HCT116 (cell line): ENCODE data around the gene CMC1. TPM values are rescaled to one million over a fixed set of nuclear protein-coding genes. Genes with fewer than 3 reads are reported as not detected.

Experiments used
- ATAC-seq: fragments of 200-7000 bp; cut with Tn5 transposase; 2 replicates; pipeline ENCODE4 v1.9.1; 2020; ENCODE audit warnings: mild to moderate bottlenecking, moderate library complexity
- BruUV-seq: library from RNA; stranded (reverse); fragments of 400-500 nt; replicated peaks from 2 replicates; lab custom pipeline; 2021; lab: Mats Ljungman, UMichigan
- CTCF ChIA-PET: fragments of 300-600 bp; sonication (Branson Sonifier 250); formaldehyde crosslinking; loops from one replicate; lab custom pipeline; 2021; ENCODE audit warnings: antibody characterized with exemption; lab: Charles Lee
- POLR2A ChIA-PET: fragments of 300-600, 350-600 bp; sonication (Branson Sonifier 250); formaldehyde crosslinking; loops from one replicate; lab custom pipeline; 2021; ENCODE audit warnings: antibody characterized with exemption; lab: Charles Lee
- RAD21 ChIA-PET, 2 experiments: fragments of 300-600 bp; sonication (Branson Sonifier 250); formaldehyde crosslinking; loops; one replicate each; lab custom pipeline; 2023; ENCODE audit warnings: low total read pairs in 2 of 2; ENCODE audit not compliant: uncharacterized antibody in 2 of 2, unreplicated experiment in 2 of 2, low non-redundant PET in 1 of 2; lab: Charles Lee
- DNase-seq: peaks from one replicate; pipeline ENCODE4 v3.0.0-alpha.2; 2010; ENCODE audit warnings: low read depth, low spot score
- H2AFZ ChIP-seq: fragments of 200-600 bp; shearing (Covaris generic), sonication (generic); 2 replicates; pipeline ENCODE4 v1.6.1; 2017; ENCODE audit warnings: low read depth, mixed run types, mixed read lengths, antibody characterized with exemption, low read length; ENCODE audit not compliant: poor library complexity, severe bottlenecking
- H3K27ac ChIP-seq: 2 replicates; pipeline ENCODE4 v1.5.1; 2012; ENCODE audit warnings: low read depth, low read length
- H3K27me3 ChIP-seq: fragments of 200-600 bp; sonication (generic); 2 replicates; pipeline ENCODE4 v1.6.1; 2016; ENCODE audit warnings: mixed run types, low read length, mixed read lengths; ENCODE audit not compliant: insufficient read depth
- H3K36me3 ChIP-seq, 2 experiments: fragments of 200-500 bp in 1 of 2; fragments of 200-600 bp in 1 of 2; sonication (Bioruptor generic) in 1 of 2; sonication (generic) in 1 of 2; 2 replicates each; pipeline versions ENCODE4 v1.5.1 to v1.6.1; 2014 to 2016; ENCODE audit warnings: low read length in 2 of 2, inconsistent platforms in 1 of 2, mixed read lengths in 1 of 2, mixed run types in 1 of 2; ENCODE audit not compliant: insufficient read depth in 2 of 2, control insufficient read depth in 1 of 2
- H3K4me1 ChIP-seq, 2 experiments: fragments of 200-600 bp in 1 of 2; sonication (generic) in 1 of 2; 2 replicates each; pipeline versions ENCODE4 v1.5.1 to v1.6.1; 2012 to 2017; ENCODE audit warnings: low read length in 2 of 2, inconsistent platforms in 1 of 2, mild to moderate bottlenecking in 1 of 2, mixed read lengths in 1 of 2, mixed run types in 1 of 2, moderate library complexity in 1 of 2; ENCODE audit not compliant: insufficient read depth in 2 of 2, control insufficient read depth in 1 of 2
- H3K4me2 ChIP-seq: fragments of 200-600 bp; sonication (generic); 2 replicates; pipeline ENCODE4 v1.6.1; 2017; ENCODE audit warnings: mixed run types, low read length, mixed read lengths
- H3K4me3 ChIP-seq, 2 experiments: fragments of 200-600 bp in 1 of 2; sonication (generic) in 1 of 2; replicated peaks in 1 of 2; 2 replicates each; pipeline ENCODE4 v1.5.1; 2011 to 2016; ENCODE audit warnings: low read length in 2 of 2, control low read depth in 1 of 2, low read depth in 1 of 2, mild to moderate bottlenecking in 1 of 2, mixed read lengths in 1 of 2, mixed run types in 1 of 2
- H3K79me2 ChIP-seq: fragments of 200-600 bp; sonication (generic); 2 replicates; pipeline ENCODE4 v1.6.1; 2017; ENCODE audit warnings: mild to moderate bottlenecking, mixed run types, low read length, moderate library complexity, mixed read lengths; ENCODE audit not compliant: insufficient read depth
- H3K9ac ChIP-seq: fragments of 200-600 bp; sonication (generic); 2 replicates; pipeline ENCODE4 v1.6.1; 2016; ENCODE audit warnings: low read length, mixed read lengths
- H3K9me2 ChIP-seq: fragments of 200-600 bp; sonication (generic), shearing (Covaris generic); 2 replicates; pipeline ENCODE4 v1.6.1; 2017; ENCODE audit warnings: mixed run types, mild to moderate bottlenecking, moderate library complexity; ENCODE audit not compliant: insufficient read depth
- H3K9me3 ChIP-seq, 2 experiments: fragments of 200-500 bp in 1 of 2; fragments of 200-600 bp in 1 of 2; sonication (Bioruptor generic) in 1 of 2; sonication (generic) in 1 of 2; 2 replicates each; pipeline ENCODE4 v1.6.1; 2014 to 2017; ENCODE audit warnings: low read length in 2 of 2, mixed read lengths in 2 of 2, inconsistent platforms in 1 of 2, low read depth in 1 of 2, mild to moderate bottlenecking in 1 of 2, mixed run types in 1 of 2, moderate library complexity in 1 of 2; ENCODE audit not compliant: control insufficient read depth in 1 of 2, insufficient read depth in 1 of 2
- H4K20me1 ChIP-seq: fragments of 200-600 bp; sonication (generic), shearing (Covaris generic); 2 replicates; pipeline ENCODE4 v1.6.1; 2017; ENCODE audit warnings: mixed run types, mild to moderate bottlenecking, moderate library complexity; ENCODE audit not compliant: insufficient read depth
- CTCF ChIP-seq, 3 experiments: fragments of 200-600 bp in 1 of 3; sonication (generic) in 1 of 3; IDR thresholded peaks in 2 of 3; conservative IDR thresholded peaks in 1 of 3; 2 replicates each; pipeline ENCODE4 v1.5.1; 2012 to 2017; ENCODE audit warnings: low read depth in 2 of 3, low read length in 2 of 3, antibody characterized with exemption in 1 of 3, borderline replicate concordance in 1 of 3, control low read depth in 1 of 3, mild to moderate bottlenecking in 1 of 3, mixed read lengths in 1 of 3, mixed run types in 1 of 3, moderate library complexity in 1 of 3; ENCODE audit not compliant: insufficient read depth in 1 of 3
- EZH2phosphoT487 ChIP-seq: fragments of 200-600 bp; IDR thresholded peaks from 2 replicates; pipeline ENCODE4 v1.6.1; 2018; ENCODE audit warnings: antibody characterized with exemption, borderline replicate concordance
- RAD21 ChIP-seq: IDR thresholded peaks from 2 replicates; pipeline ENCODE4 v1.6.1; 2012; ENCODE audit warnings: low read depth, mild to moderate bottlenecking
- SIN3A ChIP-seq: IDR thresholded peaks from 2 replicates; pipeline ENCODE4 v1.6.1; 2012; ENCODE audit warnings: low read depth
- ZBTB33 ChIP-seq: IDR thresholded peaks from 2 replicates; pipeline ENCODE4 v1.6.1; 2011; ENCODE audit warnings: mild to moderate bottlenecking, low read length, moderate library complexity; ENCODE audit not compliant: insufficient replicate concordance; ENCODE audit errors: extremely low read depth
- intact Hi-C: fragments of 100-400 bp; cut with micrococcal nuclease; formaldehyde crosslinking; loops from 2 replicates; pipeline ENCODE4 v1.10.0; 2022
- total RNA-seq: library from RNA; stranded (reverse); gene quantifications from one replicate; pipeline ENCODE4 v1.2.1, GENCODE V29; 2021; ENCODE audit not compliant: unreplicated experiment

Gene CMC1
- total RNA-seq, 1 experiment from 2014 or later: 29.0 TPM

- no peak overlapping the region for H3K9ac ChIP-seq
- no peak overlapping the region for H3K27ac ChIP-seq
- H3K4me2 ChIP-seq: no peak overlapping the region
- H3K4me1 ChIP-seq: no peaks in the 10 kb centered on the region
- ChIA-PET RAD21 (interaction anchor here in 1 of 2 experiments (0.6 kb wide), 1 partner anchor 606 kb away, joined by 3 read pairs; no protein-coding TSS in a partner anchor), POLR2A (interaction anchor here (1.1 kb wide), 1 partner anchor 596 kb away, joined by 5 read pairs; the partner anchor contains the start of gene EOMES), CTCF (interaction anchor here (0.7 to 1.2 kb wide), 11 partner anchors 9 to 613 kb away, joined by 3 to 13 read pairs (median 4); partner anchors contain the start of gene EOMES)
- no peaks in the 10 kb centered on the region for H3K79me2 ChIP-seq
- ATAC-seq: peak; percentile 96
- no peaks in the 10 kb centered on the region; a peak in 1 of 4 replicates for H3K36me3 ChIP-seq
- no peaks in the 10 kb centered on the region for H3K9me3 ChIP-seq
- H2AFZ ChIP-seq: no peak overlapping the region
- no peaks in the 10 kb centered on the region for H3K9me2 ChIP-seq
- H4K20me1 ChIP-seq: no peaks in the 10 kb centered on the region; the same call in 1 of the 2 replicates
- BruUV-seq: no TSS peak
- H3K4me3 ChIP-seq: no peak overlapping the region
- no peaks in the 10 kb centered on the region for H3K27me3 ChIP-seq
- TF ChIP-seq RAD21: peak; percentile 36; the same call in 1 of the 2 replicates
- TF ChIP-seq EZH2phosphoT487: no peak
- TF ChIP-seq SIN3A: no peak
- TF ChIP-seq ZBTB33: no peak
- peak; percentile 43 to 68 (median 66); a peak in 5 of 6 replicates for TF ChIP-seq CTCF (IDR thresholded peaks at IDR 0.05 in 2 of 3, conservative IDR thresholded peaks at IDR 0.05 in 1 of 3; ENCODE audit: borderline replicate concordance in 1 of 3, insufficient read depth in 1 of 3, low read depth in 2 of 3, low read length in 2 of 3)
- DNase-seq: peak; percentile 28
- intact Hi-C loops: no loop called here
Observed at GRCh38 chr3:28317438-28318022, 76.1 kb downstream of the CMC1 start.
